RWPE2 (cell line): ENCODE results near the gene TCP10L.

ENCODE experiments used
- ATAC-seq: fragments of 200-7000 bp; cut with Tn5 transposase; 3 replicates; pipeline ENCODE4 v1.9.1; 2021; ENCODE audit warnings: low read depth
- DNase-seq: peaks from one replicate; pipeline ENCODE4 v3.0.0-alpha.2; 2020; ENCODE audit warnings: low spot score
- H3K27ac ChIP-seq: fragments of 450-650 bp; 2 replicates; pipeline ENCODE4 v1.5.1; 2017; ENCODE audit warnings: mild to moderate bottlenecking; ENCODE audit not compliant: poor library complexity, severe bottlenecking
- H3K27me3 ChIP-seq: fragments of 250-450 bp; sonication (Bioruptor Pico); 2 replicates; pipeline ENCODE4 v1.5.1; 2021; ENCODE audit warnings: mild to moderate bottlenecking, moderate library complexity; ENCODE audit not compliant: insufficient read depth, poor library complexity, severe bottlenecking
- H3K36me3 ChIP-seq: fragments of 250-450 bp; sonication (Bioruptor Pico); 2 replicates; pipeline ENCODE4 v1.5.1; 2020; ENCODE audit warnings: low read depth, mild to moderate bottlenecking, moderate library complexity
- H3K4me1 ChIP-seq: fragments of 250-450 bp; sonication (Bioruptor Pico); 2 replicates; pipeline ENCODE4 v1.5.1; 2021; ENCODE audit warnings: mild to moderate bottlenecking, moderate library complexity; ENCODE audit not compliant: insufficient read depth, poor library complexity, severe bottlenecking
- H3K4me3 ChIP-seq: fragments of 250-450 bp; sonication (Bioruptor Pico); 2 replicates; pipeline ENCODE4 v1.5.1; 2021; ENCODE audit warnings: mild to moderate bottlenecking, moderate library complexity; ENCODE audit not compliant: severe bottlenecking
- H3K9me3 ChIP-seq: fragments of 250-450 bp; sonication (Bioruptor Pico); 2 replicates; pipeline ENCODE4 v1.5.1; 2021; ENCODE audit warnings: mild to moderate bottlenecking, moderate library complexity; ENCODE audit not compliant: severe bottlenecking
- CTCF ChIP-seq: fragments of 450-650 bp; IDR thresholded peaks from one replicate; pipeline ENCODE4 v1.5.1; 2017; ENCODE audit warnings: mild to moderate bottlenecking, moderate library complexity; ENCODE audit not compliant: poor library complexity, severe bottlenecking

Gene TCP10L

GRCh38 chr21:32572574-32573420 lies 12.5 kb downstream of the TCP10L start:
- Histone ChIP-seq H3K9me3 (no peaks in the 10 kb centered on the region), H3K4me1 (peaks cover 10% of the 10 kb centered on the region), H3K4me3 (no peak overlapping the region), H3K27ac (no peak overlapping the region), H3K36me3 (no peaks in the 10 kb centered on the region), H3K27me3 (no peaks in the 10 kb centered on the region)
- DNase-seq (no peak), ATAC-seq (peak; percentile 28)
- TF ChIP-seq CTCF: no peak

- no peak overlapping the region for H3K4me3 ChIP-seq
- DNase-seq (no peak), ATAC-seq (no peak)
- H3K9me3 ChIP-seq: no peaks in the 10 kb centered on the region
- no peaks in the 10 kb centered on the region for H3K36me3 ChIP-seq
- TF ChIP-seq CTCF: no peak
- H3K27ac ChIP-seq: no peak overlapping the region
- H3K4me1 ChIP-seq: peaks cover 10% of the 10 kb centered on the region
- H3K27me3 ChIP-seq: no peaks in the 10 kb centered on the region
These were observed 14.9 kb downstream of the TCP10L start for GRCh38 chr21:32570456-32570855.

- peak overlapping the region; percentile 38 for H3K4me3 ChIP-seq
- H3K36me3 ChIP-seq: no peaks in the 10 kb centered on the region
- H3K9me3 ChIP-seq: no peaks in the 10 kb centered on the region
- ATAC-seq (peak; percentile 88), DNase-seq (no peak)
- H3K4me1 ChIP-seq: peaks cover 10% of the 10 kb centered on the region
- H3K27ac ChIP-seq: peak overlapping the region; percentile 44
- H3K27me3 ChIP-seq: no peaks in the 10 kb centered on the region
- peak; percentile 90 for TF ChIP-seq CTCF
These were observed 15.8 kb downstream of the TCP10L start for GRCh38 chr21:32569261-32570230.

- Histone ChIP-seq H3K27ac (no peak overlapping the region), H3K9me3 (no peaks in the 10 kb centered on the region), H3K4me1 (peaks cover 10% of the 10 kb centered on the region), H3K27me3 (no peaks in the 10 kb centered on the region), H3K4me3 (no peak overlapping the region), H3K36me3 (no peaks in the 10 kb centered on the region)
- DNase-seq (no peak), ATAC-seq (no peak)
- TF ChIP-seq CTCF: no peak
These were observed 17.7 kb downstream of the TCP10L start for GRCh38 chr21:32567626-32568025.
